HAP-1 (cell line): ENCODE measurements around the gene AP1M2.
A peak's percentile ranks its signal among the peaks of the same experiment; 100 is the strongest.
"Not testable (repeated sequence)": the region's sequence is repeated elsewhere in the genome, so short reads cannot be mapped to it uniquely, and the experiment has no call there.

Source experiments
- DNase-seq, 2 experiments: peaks; one replicate each; pipeline ENCODE4 v3.0.0-alpha.2; 2016 to 2020; ENCODE audit warnings: low spot score in 2 of 2
- H3K27me3 ChIP-seq: fragments of 250-450 bp; sonication (Bioruptor Pico); 2 replicates; pipeline ENCODE4 v1.5.1; 2020; ENCODE audit warnings: low read depth, mild to moderate bottlenecking, moderate library complexity
- H3K36me3 ChIP-seq: fragments of 250-450 bp; sonication (Bioruptor Pico); replicated peaks from 2 replicates; pipeline ENCODE4 v1.5.1; 2020; ENCODE audit warnings: mild to moderate bottlenecking
- H3K4me1 ChIP-seq: fragments of 250-450 bp; sonication (Bioruptor Pico); 2 replicates; pipeline ENCODE4 v1.5.1; 2020; ENCODE audit warnings: mild to moderate bottlenecking
- H3K4me3 ChIP-seq: fragments of 250-450 bp; sonication (Bioruptor Pico); 2 replicates; pipeline ENCODE4 v1.5.1; 2020; ENCODE audit warnings: mild to moderate bottlenecking, moderate library complexity
- H3K9me3 ChIP-seq: fragments of 250-450 bp; sonication (Bioruptor Pico); 2 replicates; pipeline ENCODE4 v1.5.1; 2020; ENCODE audit warnings: mild to moderate bottlenecking, moderate library complexity
- in situ Hi-C: fragments of 300-500 bp; cut with MboI; formaldehyde crosslinking; loops from 3 replicates; pipeline ENCODE4 v1.14.3; 2020; ENCODE audit warnings: low sequenced_read_pairs, inconsistent platforms, mixed read lengths

The AP1M2 gene

GRCh38 chr19:10549733-10550132 is 37.4 kb downstream of the AP1M2 start:
- H3K4me3 ChIP-seq: no peak overlapping the region
- H3K36me3 ChIP-seq: peaks cover 59% of the 10 kb centered on the region
- no peaks in the 10 kb centered on the region for H3K9me3 ChIP-seq
- no peaks in the 10 kb centered on the region for H3K27me3 ChIP-seq
- in situ Hi-C loops: no loop called here
- DNase-seq: no peak
- no peaks in the 10 kb centered on the region for H3K4me1 ChIP-seq

GRCh38 chr19:10548746-10549276 is 38.3 kb downstream of the AP1M2 start:
- in situ Hi-C loops: no loop called here
- DNase-seq: no peak
- no peaks in the 10 kb centered on the region for H3K9me3 ChIP-seq
- no peaks in the 10 kb centered on the region for H3K4me1 ChIP-seq
- H3K27me3 ChIP-seq: no peaks in the 10 kb centered on the region
- H3K4me3 ChIP-seq: no peak overlapping the region
- H3K36me3 ChIP-seq: peaks cover 50% of the 10 kb centered on the region

- H3K27me3 ChIP-seq: no peaks in the 10 kb centered on the region
- in situ Hi-C loops: no loop called here
These were observed 40.3 kb downstream of the AP1M2 start for GRCh38 chr19:10546817-10547216.

GRCh38 chr19:10544753-10545251 is 42.3 kb downstream of the AP1M2 start:
- Histone ChIP-seq H3K4me3 (peak overlapping the region; percentile 73), H3K9me3 (no peaks in the 10 kb centered on the region), H3K4me1 (no peaks in the 10 kb centered on the region; the same call in 1 of the 2 replicates), H3K27me3 (0 out of 2 replicates have a peak, but pooled peaks cover 2% of the 10 kb centered on the region), H3K36me3 (peaks cover 26% of the 10 kb centered on the region)
- DNase-seq: peak in 1 of 2 experiments; percentile 42
- in situ Hi-C loops: no loop called here

More at GRCh38 chr19:10546817-10547216, 40.3 kb downstream of the AP1M2 start:
- H3K9me3 ChIP-seq: no peaks in the 10 kb centered on the region
- DNase-seq: no peak
- H3K4me3 ChIP-seq: no peak overlapping the region
- H3K4me1 ChIP-seq: no peaks in the 10 kb centered on the region; the same call in 1 of the 2 replicates
- H3K36me3 ChIP-seq: peaks cover 31% of the 10 kb centered on the region

- H3K4me1 ChIP-seq: no peaks in the 10 kb centered on the region; the same call in 1 of the 2 replicates
- peak overlapping the region; percentile 73 for H3K4me3 ChIP-seq
- H3K27me3 ChIP-seq: 0 out of 2 replicates have a peak, but pooled peaks cover 2% of the 10 kb centered on the region
- in situ Hi-C loops: no loop called here
- no peaks in the 10 kb centered on the region for H3K9me3 ChIP-seq
- DNase-seq: peak in 1 of 2 experiments; percentile 66
- H3K36me3 ChIP-seq: peaks cover 21% of the 10 kb centered on the region
These were observed 42.8 kb downstream of the AP1M2 start for GRCh38 chr19:10544242-10544752.

GRCh38 chr19:10543420-10544241 is 43.5 kb downstream of the AP1M2 start, which contains the start of gene ATG4D:
ATG4D (plus strand) TSS chr19:10543904; CDS start chr19:10544091, 187 bp downstream.
- no peaks in the 10 kb centered on the region; the same call in 1 of the 2 replicates for H3K4me1 ChIP-seq
- in situ Hi-C loops: no loop called here
- H3K27me3 ChIP-seq: 0 out of 2 replicates have a peak, but pooled peaks cover 2% of the 10 kb centered on the region
- H3K4me3 ChIP-seq: peak within 1 kb of the TSS; percentile 73
- H3K9me3 ChIP-seq: no peaks in the 10 kb centered on the region
- H3K36me3 ChIP-seq: peaks cover 14% of the 10 kb centered on the region
- peak; percentile 70 to 88 for DNase-seq

GRCh38 chr19:10543059-10543419 is 44.1 kb downstream of the AP1M2 start:
- H3K4me1 ChIP-seq: no peaks in the 10 kb centered on the region; the same call in 1 of the 2 replicates
- DNase-seq: no peak
- in situ Hi-C loops: no loop called here
- H3K9me3 ChIP-seq: no peaks in the 10 kb centered on the region
- H3K36me3 ChIP-seq: peaks cover 10% of the 10 kb centered on the region
- H3K4me3 ChIP-seq: peak overlapping the region; percentile 73
- 0 out of 2 replicates have a peak, but pooled peaks cover 2% of the 10 kb centered on the region for H3K27me3 ChIP-seq

GRCh38 chr19:10539016-10539415 is 48.1 kb downstream of the AP1M2 start:
- H3K4me1 ChIP-seq, H3K27me3 ChIP-seq, H3K9me3 ChIP-seq, H3K36me3 ChIP-seq, in situ Hi-C loops, DNase-seq, H3K4me3 ChIP-seq: not testable (repeated sequence)

GRCh38 chr19:10538204-10538983 is 48.7 kb downstream of the AP1M2 start:
- Histone ChIP-seq H3K36me3 (no peaks in the 10 kb centered on the region), H3K9me3 (no peaks in the 10 kb centered on the region), H3K4me3 (no peak overlapping the region), H3K4me1 (peaks cover 2% of the 10 kb centered on the region; the same call in 1 of the 2 replicates), H3K27me3 (0 out of 2 replicates have a peak, but pooled peaks cover 5% of the 10 kb centered on the region)
- in situ Hi-C loops: no loop called here
- DNase-seq: no peak

- Histone ChIP-seq H3K4me3 (no peak overlapping the region), H3K36me3 (no peaks in the 10 kb centered on the region), H3K27me3 (0 out of 2 replicates have a peak, but pooled peaks cover 5% of the 10 kb centered on the region), H3K9me3 (no peaks in the 10 kb centered on the region), H3K4me1 (peaks cover 2% of the 10 kb centered on the region; the same call in 1 of the 2 replicates)
- DNase-seq: no peak
- in situ Hi-C loops: no loop called here
These were observed 49.4 kb downstream of the AP1M2 start for GRCh38 chr19:10537668-10538067.

- no peaks in the 10 kb centered on the region for H3K9me3 ChIP-seq
- H3K36me3 ChIP-seq: no peaks in the 10 kb centered on the region
- in situ Hi-C loops: no loop called here
- H3K4me3 ChIP-seq: no peak overlapping the region
- H3K27me3 ChIP-seq: 0 out of 2 replicates have a peak, but pooled peaks cover 5% of the 10 kb centered on the region
- no peak for DNase-seq
- H3K4me1 ChIP-seq: 0 out of 2 replicates have a peak, but pooled peaks cover 2% of the 10 kb centered on the region
These were observed 51.5 kb downstream of the AP1M2 start for GRCh38 chr19:10535613-10536012.

- no peaks in the 10 kb centered on the region for H3K9me3 ChIP-seq
- no peak overlapping the region for H3K4me3 ChIP-seq
- 0 out of 2 replicates have a peak, but pooled peaks cover 2% of the 10 kb centered on the region for H3K4me1 ChIP-seq
- H3K27me3 ChIP-seq: 0 out of 2 replicates have a peak, but pooled peaks cover 3% of the 10 kb centered on the region
- DNase-seq: no peak
- in situ Hi-C loops: no loop called here
- no peaks in the 10 kb centered on the region for H3K36me3 ChIP-seq
These were observed 53.3 kb downstream of the AP1M2 start for GRCh38 chr19:10533646-10534386.
